K562 (cell line): ENCODE data around the gene DYRK1A. TPM values are rescaled to one million over a fixed set of nuclear protein-coding genes. Genes with fewer than 3 reads are reported as not detected.

Experiments used
- ATAC-seq: fragments of 200-7000 bp; cut with Tn5 transposase; 3 replicates; pipeline ENCODE4 v1.9.1; 2020; ENCODE audit warnings: moderate library complexity
- BruUV-seq: library from RNA; stranded (reverse); fragments of 400-500 nt; replicated peaks from 2 replicates; lab custom pipeline; 2021; lab: Mats Ljungman, UMichigan
- CTCF ChIA-PET: fragments of 300-600 bp; formaldehyde crosslinking; extraction: SDS; loops from one replicate; lab custom pipeline; 2021; ENCODE audit warnings: low intra/inter-chr PET ratio; lab: Yijun Ruan, JAX
- POLR2A ChIA-PET: fragments of 300-600, 350-650 bp; sonication (Branson Sonifier 250); formaldehyde crosslinking; extraction: SDS; loops from one replicate; lab custom pipeline; 2021; ENCODE audit warnings: antibody characterized with exemption, inconsistent platforms; lab: Yijun Ruan, JAX
- DNase-seq, 4 experiments: peaks; one replicate each; pipeline versions ENCODE4 v3.0.0 to v3.0.0-alpha.2; 2011 to 2018; ENCODE audit warnings: low spot score in 3 of 4, mixed read lengths in 3 of 4; ENCODE audit errors: extremely low read depth in 1 of 4
- FAIRE-seq: peaks from 2 replicates; lab custom pipeline; 2011; peaks lifted over from hg19 to GRCh38; lab: Jason Lieb, UNC
- H2AFZ ChIP-seq: 2 replicates; pipeline ENCODE4 v1.6.0; 2011; ENCODE audit warnings: low read depth, low read length, control low read depth, inconsistent platforms
- H3K27ac ChIP-seq: fragments of 200-600 bp; 3 replicates; pipeline ENCODE4 v1.8.0; 2011; ENCODE audit warnings: low read depth, mild to moderate bottlenecking, control low read depth, inconsistent platforms, low read length, moderate library complexity, mixed read lengths; ENCODE audit errors: extremely low read depth
- H3K27me3 ChIP-seq, 2 experiments: fragments of 300-600 bp in 1 of 2; 2 replicates in 1 of 2; 3 replicates in 1 of 2; pipeline versions ENCODE4 v1.6.0 to v1.8.0; 2011; ENCODE audit warnings: inconsistent platforms in 2 of 2, low read length in 2 of 2, mild to moderate bottlenecking in 1 of 2, mixed read lengths in 1 of 2, moderate library complexity in 1 of 2; ENCODE audit not compliant: control insufficient read depth in 2 of 2, insufficient read depth in 2 of 2
- H3K36me3 ChIP-seq: fragments of 300-600 bp; 3 replicates; pipeline ENCODE4 v1.8.0; 2011; ENCODE audit warnings: mild to moderate bottlenecking, low read length, inconsistent platforms; ENCODE audit not compliant: control insufficient read depth, insufficient read depth
- H3K4me1 ChIP-seq, 2 experiments: fragments of 200-600 bp in 1 of 2; replicated peaks in 1 of 2; 2 replicates in 1 of 2; 3 replicates in 1 of 2; pipeline versions ENCODE4 v1.5.1 to v1.8.0; 2011; ENCODE audit warnings: inconsistent platforms in 2 of 2, low read length in 2 of 2, mild to moderate bottlenecking in 1 of 2, mixed read lengths in 1 of 2, moderate library complexity in 1 of 2; ENCODE audit not compliant: control insufficient read depth in 2 of 2, insufficient read depth in 2 of 2
- H3K4me2 ChIP-seq: 2 replicates; pipeline ENCODE4 v1.6.1; 2011; ENCODE audit warnings: low read length, control low read depth, inconsistent platforms, mixed read lengths; ENCODE audit not compliant: insufficient read depth
- H3K4me3 ChIP-seq: fragments of 200-600 bp; sonication (generic), shearing (Covaris generic); 2 replicates; pipeline ENCODE4 v1.5.1; 2016; ENCODE audit warnings: control low read depth, inconsistent platforms
- H3K79me2 ChIP-seq: fragments of 200-600 bp; 3 replicates; pipeline ENCODE4 v1.8.0; 2011; ENCODE audit warnings: low read length, inconsistent platforms; ENCODE audit not compliant: control insufficient read depth, insufficient read depth
- H3K9ac ChIP-seq, 2 experiments: 2 replicates each; pipeline versions ENCODE4 v1.6.0 to v1.6.1; 2011; ENCODE audit warnings: low read depth in 2 of 2, low read length in 2 of 2, control low read depth in 1 of 2, inconsistent platforms in 1 of 2, mild to moderate bottlenecking in 1 of 2, mixed read lengths in 1 of 2; ENCODE audit not compliant: insufficient read depth in 1 of 2
- H3K9me1 ChIP-seq: one replicate; pipeline ENCODE4 v1.6.0; 2011; ENCODE audit warnings: inconsistent platforms, mild to moderate bottlenecking, low read length, moderate library complexity; ENCODE audit not compliant: control insufficient read depth, insufficient read depth
- H3K9me3 ChIP-seq: replicated peaks from 2 replicates; pipeline ENCODE4 v1.5.1; 2011; ENCODE audit warnings: low read depth, low read length, inconsistent platforms; ENCODE audit not compliant: control insufficient read depth, insufficient read depth
- H4K20me1 ChIP-seq: replicated peaks from 2 replicates; pipeline ENCODE4 v1.6.1; 2011; ENCODE audit warnings: low read length, inconsistent platforms, mixed read lengths; ENCODE audit not compliant: control insufficient read depth, insufficient read depth
- ATF3 ChIP-seq, 2 experiments: fragments of 450-650 bp in 1 of 2; sonication (generic) in 1 of 2; formaldehyde crosslinking in 1 of 2; IDR thresholded peaks in 1 of 2; conservative IDR thresholded peaks in 1 of 2; 2 replicates each; pipeline versions ENCODE4 v1.6.1 to v1.8.1; 2016 to 2023; ENCODE audit warnings: mild to moderate bottlenecking in 2 of 2, moderate library complexity in 2 of 2, inconsistent platforms in 1 of 2, missing genetic modification reagents in 1 of 2
- FOXA3 ChIP-seq, 2 experiments: fragments of 450-650 bp in 1 of 2; sonication (generic) in 1 of 2; formaldehyde crosslinking; IDR thresholded peaks in 1 of 2; conservative IDR thresholded peaks in 1 of 2; 2 replicates each; pipeline versions ENCODE4 v1.4.0 to v1.8.0; 2020 to 2022; ENCODE audit warnings: mild to moderate bottlenecking in 2 of 2, missing genetic modification reagents in 1 of 2
- HMBOX1 ChIP-seq: sonication (generic); IDR thresholded peaks from 2 replicates; pipeline ENCODE4 v1.6.1; 2016
- ILF3 ChIP-seq: fragments of 450-650 bp; IDR thresholded peaks from 2 replicates; pipeline ENCODE4 v1.6.1; 2018; ENCODE audit warnings: antibody characterized with exemption, mild to moderate bottlenecking, moderate library complexity, borderline replicate concordance
- SETDB1 ChIP-seq: IDR thresholded peaks from one replicate; pipeline ENCODE4 v1.6.1; 2012; ENCODE audit warnings: low read length, control low read depth, inconsistent platforms
- THRA ChIP-seq: fragments of 450-650 bp; IDR thresholded peaks from 2 replicates; pipeline ENCODE4 v1.6.1; 2017; ENCODE audit warnings: mild to moderate bottlenecking, moderate library complexity
- ZNF143 ChIP-seq: sonication (generic); formaldehyde crosslinking; IDR thresholded peaks from 2 replicates; pipeline ENCODE4 v1.9.0; 2022; ENCODE audit warnings: mild to moderate bottlenecking, missing genetic modification reagents
- ZNF431 ChIP-seq: sonication (generic); formaldehyde crosslinking; IDR thresholded peaks from 2 replicates; pipeline ENCODE4 v1.8.0; 2022; ENCODE audit warnings: mild to moderate bottlenecking, missing genetic modification reagents
- WGBS: fragments of 100-300 bp; shearing (Covaris generic); methylation state at CpG from one replicate; pipeline ENCODE4 v1.1.6; 2016; ENCODE audit warnings: low coverage, mixed read lengths; ENCODE audit not compliant: insufficient coverage; ENCODE audit errors: missing lambda C conversion rate; 5-methylcytosine and 5-hydroxymethylcytosine counted together
- in situ Hi-C: fragments of 300-500 bp; cut with MboI; formaldehyde crosslinking; loops from 4 replicates; pipeline ENCODE4 v1.15.0; 2018; ENCODE audit warnings: inconsistent platforms, mixed read lengths
- intact Hi-C: fragments of 100-400 bp; cut with micrococcal nuclease; formaldehyde crosslinking; loops from 2 replicates; pipeline ENCODE4 v1.14.2; 2022
- polyA plus RNA-seq, 8 experiments: library from polyadenylated mRNA; depleted of rRNA in 4 of 8; stranded (reverse) in 5 of 8; unstranded in 3 of 8; fragments of >200 nt; fragmentation: Nextera tagmentation in 2 of 8; fragmentation: Illumina TruSeq in 1 of 8; extraction: Ambion mirVana in 2 of 8; extraction: Trizol in 1 of 8; gene quantifications; 2 replicates each; pipeline versions ENCODE4 v1.2.1 to v1.2.3, GENCODE V29; 2011 to 2014; ENCODE audit warnings: inconsistent platforms in 1 of 8, missing spikeins in 1 of 8
- total RNA-seq, 7 experiments: library from RNA; depleted of rRNA in 6 of 7; stranded (reverse); fragments of >200 nt in 6 of 7; fragmentation: Illumina TruSeq in 2 of 7; extraction: Trizol in 2 of 7; gene quantifications; 2 replicates each; pipeline versions ENCODE4 v1.2.1 to v1.2.3, GENCODE V29; 2011 to 2021; ENCODE audit warnings: low replicate concordance in 1 of 7

The DYRK1A gene
- total and polyA plus RNA-seq, 9 of the 15 experiments (the other 6 are each of a cell fraction or from before 2014, with no cell fraction given), result 3.7 to 64.8 (median 42.3) TPM

- TF ChIP-seq ZNF431 (no peak), HMBOX1 (no peak), ILF3 (no peak), SETDB1 (no peak), ATF3 (IDR thresholded peaks at IDR 0.05) (no peak), ATF3 (CRISPR knock-in tag; conservative IDR thresholded peaks at IDR 0.05) (no peak), FOXA3 (CRISPR knock-in tag; conservative IDR thresholded peaks at IDR 0.05 in 1 of 2, IDR thresholded peaks at IDR 0.05 in 1 of 2) (no peak), ZNF143 (no peak), THRA (no peak)
- TF ChIP-seq, all 486 proteins: peak for 0
- FAIRE-seq (no peak), ATAC-seq (no peak), DNase-seq (no peak)
- no peaks in the 10 kb centered on the region for H4K20me1 ChIP-seq
- H3K79me2 ChIP-seq, result no peaks in the 10 kb centered on the region
- H3K27me3 ChIP-seq, result no peaks in the 10 kb centered on the region
- intact Hi-C loops, result no loop called here
- no TSS peak for BruUV-seq
- no peaks in the 10 kb centered on the region for H3K9me3 ChIP-seq
- no peaks in the 10 kb centered on the region for H3K36me3 ChIP-seq
- no peak overlapping the region for H3K27ac ChIP-seq
- in situ Hi-C loops, result no loop called here
- ChIA-PET CTCF (no interaction called here), POLR2A (interaction anchor here (0.7 to 1.5 kb wide), 4 partner anchors 11 to 413 kb away, joined by 3 to 6 read pairs (median 4); no protein-coding TSS in a partner anchor)
- peak overlapping the region; percentile 72 for H2AFZ ChIP-seq
- no peak overlapping the region for H3K4me3 ChIP-seq
- WGBS, result 76% methylated on average over 4 of the region's 4 CpGs
- H3K9ac ChIP-seq, result no peak overlapping the region; a peak in 1 of 4 replicates
- H3K9me1 ChIP-seq, result no peaks in the 10 kb centered on the region
- H3K4me1 ChIP-seq, result peaks cover 4 to 27% of the 10 kb centered on the region in 2 experiments; a peak in 3 of 5 replicates
- H3K4me2 ChIP-seq, result no peak overlapping the region
Measured at GRCh38 chr21:37357691-37358090, 8.9 kb upstream of the DYRK1A start.
